Vagina (tissue), 2 donors: Measurements from ENCODE around the gene HAGHL.

ENCODE experiments used
- CTCF ChIP-seq, 3 experiments: fragments of 450-650 bp in 2 of 3; fragments of 200-600 bp in 1 of 3; sonication (generic) in 1 of 3; IDR thresholded peaks; one replicate each; pipeline ENCODE4 v1.5.1; 2017 to 2019; ENCODE audit warnings: antibody characterized with exemption in 3 of 3, mild to moderate bottlenecking in 2 of 3, moderate library complexity in 2 of 3
- POLR2A ChIP-seq, 2 donors: fragments of 450-650 bp; IDR thresholded peaks; one replicate each; pipeline ENCODE4 v1.6.1; 2017; ENCODE audit warnings: antibody characterized with exemption in 2 of 2, mild to moderate bottlenecking in 2 of 2, moderate library complexity in 2 of 2

DNA sequence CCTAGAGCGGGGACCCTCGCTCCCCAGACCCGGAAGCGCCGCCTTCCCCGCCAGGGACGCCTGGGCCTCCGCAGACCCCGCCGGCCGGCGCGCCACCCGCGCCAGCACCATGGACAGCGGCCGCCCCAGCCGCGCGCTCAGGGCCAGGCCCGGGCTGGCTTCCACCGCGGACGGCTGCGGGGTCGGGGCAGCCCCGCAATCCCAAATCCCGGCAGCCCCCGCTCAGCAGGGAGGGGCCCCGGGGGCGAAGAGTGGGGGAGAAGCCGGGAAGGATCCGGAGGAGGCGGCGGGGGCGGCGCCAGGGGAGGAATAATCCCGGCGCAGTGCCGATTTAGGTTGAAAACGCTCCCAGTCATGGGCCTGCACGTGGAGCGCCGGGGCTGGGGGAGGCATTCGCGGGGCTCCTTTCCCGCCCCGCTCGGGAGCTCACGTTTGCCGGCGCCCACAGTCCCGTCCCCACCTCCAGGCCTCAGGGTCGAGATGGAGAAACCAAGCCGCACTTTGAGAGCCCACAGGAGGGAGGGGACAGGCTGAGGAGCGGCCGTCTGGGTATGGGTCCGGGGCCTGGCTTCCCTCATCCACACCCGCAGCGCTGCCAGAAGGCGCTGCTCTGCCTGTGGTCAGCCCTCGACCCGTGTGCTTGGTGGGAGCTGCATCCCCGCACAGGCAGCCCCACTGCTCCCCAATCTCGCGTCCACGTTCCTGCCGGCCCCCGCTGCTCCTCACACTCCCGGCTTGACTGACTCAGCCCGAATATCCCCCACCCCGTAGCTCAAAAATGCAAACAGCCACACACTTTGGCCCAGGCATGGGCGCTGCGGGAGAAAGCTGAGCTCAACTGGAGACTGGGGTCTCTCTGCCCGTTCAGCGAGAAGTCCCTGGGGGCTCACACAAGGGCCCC, 26.0 kb upstream of the HAGHL start:
- no peak for TF ChIP-seq CTCF (IDR thresholded peaks at IDR 0.05)
- TF ChIP-seq POLR2A (IDR thresholded peaks at IDR 0.05), result no peak
